Testis (tissue), 2 donors: ENCODE data around the gene SCARB1.

Source experiments
- POLR2A ChIP-seq: fragments of 450-650 bp; IDR thresholded peaks from one replicate; pipeline ENCODE4 v1.6.1; 2017; ENCODE audit warnings: antibody characterized with exemption, mild to moderate bottlenecking, moderate library complexity
- TF ChIP-seq, protein P1 (sequence below), 3 experiments: fragments of 450-650 bp in 2 of 3; fragments of 200-600 bp in 1 of 3; sonication (generic) in 1 of 3; IDR thresholded peaks; one replicate each; pipeline ENCODE4 v1.5.1; 2016 to 2019; ENCODE audit warnings: antibody characterized with exemption in 3 of 3, mild to moderate bottlenecking in 2 of 3, moderate library complexity in 1 of 3

DNA sequence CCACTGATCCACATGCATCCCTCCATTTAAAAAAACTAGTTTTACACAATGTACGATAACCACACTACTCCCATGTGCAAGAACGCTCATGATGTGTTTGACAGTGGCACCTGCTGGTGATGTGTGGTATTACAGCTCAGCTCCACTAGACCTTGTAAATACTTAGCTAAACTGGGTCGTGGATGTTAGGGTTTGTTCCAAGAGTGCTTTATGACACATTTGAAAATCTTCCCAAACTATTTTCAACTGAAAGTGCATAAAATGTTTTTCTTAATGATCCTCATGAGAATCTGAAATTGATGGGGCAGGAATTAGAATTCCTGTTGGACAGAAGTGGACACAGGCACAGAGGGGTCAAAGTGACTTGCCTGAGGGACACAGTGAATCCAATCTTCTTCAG lies 99.2 kb downstream of the SCARB1 start:
- TF ChIP-seq, protein P1, sequence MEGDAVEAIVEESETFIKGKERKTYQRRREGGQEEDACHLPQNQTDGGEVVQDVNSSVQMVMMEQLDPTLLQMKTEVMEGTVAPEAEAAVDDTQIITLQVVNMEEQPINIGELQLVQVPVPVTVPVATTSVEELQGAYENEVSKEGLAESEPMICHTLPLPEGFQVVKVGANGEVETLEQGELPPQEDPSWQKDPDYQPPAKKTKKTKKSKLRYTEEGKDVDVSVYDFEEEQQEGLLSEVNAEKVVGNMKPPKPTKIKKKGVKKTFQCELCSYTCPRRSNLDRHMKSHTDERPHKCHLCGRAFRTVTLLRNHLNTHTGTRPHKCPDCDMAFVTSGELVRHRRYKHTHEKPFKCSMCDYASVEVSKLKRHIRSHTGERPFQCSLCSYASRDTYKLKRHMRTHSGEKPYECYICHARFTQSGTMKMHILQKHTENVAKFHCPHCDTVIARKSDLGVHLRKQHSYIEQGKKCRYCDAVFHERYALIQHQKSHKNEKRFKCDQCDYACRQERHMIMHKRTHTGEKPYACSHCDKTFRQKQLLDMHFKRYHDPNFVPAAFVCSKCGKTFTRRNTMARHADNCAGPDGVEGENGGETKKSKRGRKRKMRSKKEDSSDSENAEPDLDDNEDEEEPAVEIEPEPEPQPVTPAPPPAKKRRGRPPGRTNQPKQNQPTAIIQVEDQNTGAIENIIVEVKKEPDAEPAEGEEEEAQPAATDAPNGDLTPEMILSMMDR (IDR thresholded peaks at IDR 0.05): peak; percentile 81 to 97 (median 94)
- TF ChIP-seq POLR2A: no peak
